Forelimb muscle (tissue), 1 donor: ENCODE data around the gene WIPF3. TPM values are rescaled to one million over a fixed set of nuclear protein-coding genes. Genes with fewer than 3 reads are reported as not detected.

Source experiments
- DNase-seq: peaks from one replicate; pipeline ENCODE4 v3.0.0-alpha.2; 2013; ENCODE audit warnings: low read depth
- polyA plus RNA-seq: library from polyadenylated mRNA; unstranded; fragments of 120-200 nt; gene quantifications from one replicate; pipeline ENCODE4 v1.2.1, GENCODE V29; 2013; ENCODE audit not compliant: insufficient read length

Gene WIPF3
- polyA plus RNA-seq, 1 donor = 16.1 TPM

- no peak for DNase-seq
Measured at GRCh38 chr7:29915481-29916215, 109.3 kb downstream of the WIPF3 start.

- DNase-seq = no peak
Measured at GRCh38 chr7:29917641-29918040, 111.3 kb downstream of the WIPF3 start.

- no peak for DNase-seq
Measured at GRCh38 chr7:29918850-29919249, 112.5 kb downstream of the WIPF3 start.

GRCh38 chr7:29919790-29920189 is 113.5 kb downstream of the WIPF3 start:
- DNase-seq = no peak

GRCh38 chr7:29920491-29920890 is 114.2 kb downstream of the WIPF3 start:
- DNase-seq = no peak

- DNase-seq = peak; percentile 24
Measured at GRCh38 chr7:29921404-29922010, 115.2 kb downstream of the WIPF3 start.

- DNase-seq = no peak
Measured at GRCh38 chr7:29922921-29923700, 116.8 kb downstream of the WIPF3 start.

GRCh38 chr7:29924006-29924405 is 117.7 kb downstream of the WIPF3 start:
- no peak for DNase-seq

GRCh38 chr7:29924684-29925083 is 118.4 kb downstream of the WIPF3 start:
- DNase-seq = no peak

- DNase-seq = no peak
Measured at GRCh38 chr7:29926216-29926615, 119.9 kb downstream of the WIPF3 start.

- DNase-seq = no peak
Measured at GRCh38 chr7:29926741-29927140, 120.4 kb downstream of the WIPF3 start.

- DNase-seq = no peak
Measured at GRCh38 chr7:29929018-29929807, 122.9 kb downstream of the WIPF3 start.

- no peak for DNase-seq
Measured at GRCh38 chr7:29935111-29935510, 128.8 kb downstream of the WIPF3 start.

GRCh38 chr7:29937132-29937531 is 130.8 kb downstream of the WIPF3 start:
- DNase-seq = no peak

- no peak for DNase-seq
Measured at GRCh38 chr7:29940199-29940598, 133.9 kb downstream of the WIPF3 start.

GRCh38 chr7:29945259-29945809 is 139.0 kb downstream of the WIPF3 start:
- DNase-seq = no peak

- no peak for DNase-seq
Measured at GRCh38 chr7:29946428-29947186, 140.3 kb downstream of the WIPF3 start.

GRCh38 chr7:29948587-29948986 is 142.3 kb downstream of the WIPF3 start:
- no peak for DNase-seq

GRCh38 chr7:29950480-29950879 is 144.2 kb downstream of the WIPF3 start:
- no peak for DNase-seq

- no peak for DNase-seq
Measured at GRCh38 chr7:29951206-29951605, 144.9 kb downstream of the WIPF3 start.
